Sigmoid colon (tissue), 7 donors: ENCODE results near the gene PRDM10. TPM values are rescaled to one million over a fixed set of nuclear protein-coding genes. Genes with fewer than 3 reads are reported as not detected.
"Not testable (repeated sequence)": the region's sequence is repeated elsewhere in the genome, so short reads cannot be mapped to it uniquely, and the experiment has no call there.

Experiments used
- DNase-seq: peaks from one replicate; pipeline ENCODE4 v3.0.0-alpha.2; 2019
- H3K27ac ChIP-seq, 4 donors: fragments of 200-600 bp; sonication (generic); one replicate each; pipeline ENCODE4 v1.5.1; 2016 to 2019; ENCODE audit warnings: mild to moderate bottlenecking in 1 of 4
- H3K27me3 ChIP-seq, 3 donors: fragments of 200-600 bp; sonication (generic); one replicate each; pipeline ENCODE4 v1.5.1; 2019; ENCODE audit warnings: mild to moderate bottlenecking in 1 of 3
- H3K36me3 ChIP-seq, 4 donors: fragments of 200-600 bp; sonication (generic); one replicate each; pipeline ENCODE4 v1.5.1; 2016 to 2019
- H3K4me1 ChIP-seq, 4 donors: fragments of 200-600 bp; sonication (generic); one replicate each; pipeline ENCODE4 v1.5.1; 2017 to 2019
- H3K4me3 ChIP-seq, 4 donors: fragments of 200-600 bp; sonication (generic); one replicate each; pipeline ENCODE4 v1.5.1; 2017 to 2019; ENCODE audit warnings: mild to moderate bottlenecking in 2 of 4, moderate library complexity in 1 of 4
- H3K9me3 ChIP-seq, 4 donors: fragments of 200-600 bp in 3 of 4; sonication (generic) in 3 of 4; one replicate each; pipeline versions ENCODE4 v1.5.1 to v1.6.1; 2013 to 2019
- EP300 ChIP-seq, 4 donors: sonication (generic); formaldehyde crosslinking; IDR thresholded peaks; one replicate each; pipeline ENCODE4 v1.6.1; 2017; ENCODE audit warnings: antibody characterized with exemption in 4 of 4
- POLR2A ChIP-seq, 2 donors: fragments of 450-650 bp; IDR thresholded peaks; one replicate each; pipeline ENCODE4 v1.6.1; 2016; ENCODE audit warnings: antibody characterized with exemption in 2 of 2, mild to moderate bottlenecking in 2 of 2, moderate library complexity in 2 of 2
- POLR2AphosphoS5 ChIP-seq, 4 donors: sonication (generic); formaldehyde crosslinking; IDR thresholded peaks; one replicate each; pipeline ENCODE4 v1.6.1; 2017; ENCODE audit warnings: antibody characterized with exemption in 4 of 4
- WGBS, 2 donors: extraction: QIAGEN DNeasy Blood & Tissue Kit; methylation state at CpG; one replicate each; pipeline ENCODE4 v1.1.7; 2013; 5-methylcytosine and 5-hydroxymethylcytosine counted together
- intact Hi-C: fragments of 100-400 bp; cut with DNase I; formaldehyde crosslinking; loops from one replicate; pipeline ENCODE4 v1.15.1; 2023
- polyA plus RNA-seq, 3 donors: library from polyadenylated mRNA; stranded (reverse); fragments of 200-250 nt; gene quantifications; one replicate each; pipeline ENCODE4 v1.2.3, GENCODE V29; 2013
- total RNA-seq, 4 donors: library from RNA; depleted of rRNA; stranded (reverse); fragments of >200 nt; gene quantifications; one replicate each; pipeline ENCODE4 v1.1.0, GENCODE V29; 2016
- TF ChIP-seq, protein P1 (sequence below), 4 experiments: fragments of 450-650 bp in 3 of 4; fragments of 200-600 bp in 1 of 4; IDR thresholded peaks; one replicate each; pipeline ENCODE4 v1.5.1; 2016 to 2019; ENCODE audit warnings: antibody characterized with exemption in 4 of 4, mild to moderate bottlenecking in 3 of 4, moderate library complexity in 2 of 4
- donor health status: healthy with polysubstance abuse.
- donor health status: Bipolar disorder and iron deficiency.
- donor health status: healthy.

The PRDM10 gene
- total and polyA plus RNA-seq, 7 donors = 1.8 to 11.9 (median 6.3) TPM

GRCh38 chr11:130022799-130023198 is 20.2 kb upstream of the PRDM10 start:
- no peak overlapping the region for H3K27ac ChIP-seq
- TF ChIP-seq EP300 (IDR thresholded peaks at IDR 0.05) = no peak
- no peak for TF ChIP-seq POLR2A (IDR thresholded peaks at IDR 0.05)
- TF ChIP-seq POLR2AphosphoS5 (IDR thresholded peaks at IDR 0.05) = no peak
- TF ChIP-seq, protein P1, sequence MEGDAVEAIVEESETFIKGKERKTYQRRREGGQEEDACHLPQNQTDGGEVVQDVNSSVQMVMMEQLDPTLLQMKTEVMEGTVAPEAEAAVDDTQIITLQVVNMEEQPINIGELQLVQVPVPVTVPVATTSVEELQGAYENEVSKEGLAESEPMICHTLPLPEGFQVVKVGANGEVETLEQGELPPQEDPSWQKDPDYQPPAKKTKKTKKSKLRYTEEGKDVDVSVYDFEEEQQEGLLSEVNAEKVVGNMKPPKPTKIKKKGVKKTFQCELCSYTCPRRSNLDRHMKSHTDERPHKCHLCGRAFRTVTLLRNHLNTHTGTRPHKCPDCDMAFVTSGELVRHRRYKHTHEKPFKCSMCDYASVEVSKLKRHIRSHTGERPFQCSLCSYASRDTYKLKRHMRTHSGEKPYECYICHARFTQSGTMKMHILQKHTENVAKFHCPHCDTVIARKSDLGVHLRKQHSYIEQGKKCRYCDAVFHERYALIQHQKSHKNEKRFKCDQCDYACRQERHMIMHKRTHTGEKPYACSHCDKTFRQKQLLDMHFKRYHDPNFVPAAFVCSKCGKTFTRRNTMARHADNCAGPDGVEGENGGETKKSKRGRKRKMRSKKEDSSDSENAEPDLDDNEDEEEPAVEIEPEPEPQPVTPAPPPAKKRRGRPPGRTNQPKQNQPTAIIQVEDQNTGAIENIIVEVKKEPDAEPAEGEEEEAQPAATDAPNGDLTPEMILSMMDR (IDR thresholded peaks at IDR 0.05) = no peak
- no peaks in the 10 kb centered on the region for H3K4me1 ChIP-seq
- H3K9me3 ChIP-seq = no peaks in the 10 kb centered on the region
- WGBS, 2 donors = 94 to 99% methylated on average over 2 of the region's 2 CpGs
- no peak for DNase-seq
- intact Hi-C loops = no loop called here
- no peaks in the 10 kb centered on the region for H3K27me3 ChIP-seq
- no peaks in the 10 kb centered on the region for H3K36me3 ChIP-seq
- H3K4me3 ChIP-seq = no peak overlapping the region

- WGBS, 2 donors = 97 to 98% methylated on average over 38 of the region's 38 CpGs
- H3K27ac ChIP-seq, DNase-seq: not testable (repeated sequence)
These were observed 19.0 kb upstream of the PRDM10 start for GRCh38 chr11:130021606-130022005.

GRCh38 chr11:130020323-130020722 is 17.7 kb upstream of the PRDM10 start:
- no peaks in the 10 kb centered on the region for H3K9me3 ChIP-seq
- H3K27me3 ChIP-seq = no peaks in the 10 kb centered on the region
- no peak overlapping the region for H3K27ac ChIP-seq
- intact Hi-C loops = no loop called here
- 86 to 90% methylated on average over 4 of the region's 4 CpGs for WGBS, 2 donors
- no peaks in the 10 kb centered on the region for H3K36me3 ChIP-seq
- no peak overlapping the region for H3K4me3 ChIP-seq
- TF ChIP-seq, protein P1 (IDR thresholded peaks at IDR 0.05) = no peak
- TF ChIP-seq POLR2A (IDR thresholded peaks at IDR 0.05) = no peak
- TF ChIP-seq EP300 (IDR thresholded peaks at IDR 0.05) = no peak
- TF ChIP-seq POLR2AphosphoS5 (IDR thresholded peaks at IDR 0.05) = no peak
- no peak for DNase-seq
- H3K4me1 ChIP-seq = no peaks in the 10 kb centered on the region

More at GRCh38 chr11:130021606-130022005, 19.0 kb upstream of the PRDM10 start:
- H3K36me3 ChIP-seq, intact Hi-C loops, H3K9me3 ChIP-seq, H3K4me1 ChIP-seq, H3K4me3 ChIP-seq, H3K27me3 ChIP-seq: not testable (repeated sequence)

GRCh38 chr11:130015846-130016245 is 13.2 kb upstream of the PRDM10 start:
- H3K27me3 ChIP-seq, H3K27ac ChIP-seq, H3K4me1 ChIP-seq, H3K9me3 ChIP-seq, H3K4me3 ChIP-seq, DNase-seq, H3K36me3 ChIP-seq, intact Hi-C loops: not testable (repeated sequence)
- WGBS, 2 donors = 96 to 99% methylated on average over 3 of the region's 3 CpGs

- H3K4me1 ChIP-seq = peaks cover 0 to 8% (median 7%) of the 10 kb centered on the region in 4 donors
- no peak for TF ChIP-seq POLR2A (IDR thresholded peaks at IDR 0.05)
- TF ChIP-seq POLR2AphosphoS5 (IDR thresholded peaks at IDR 0.05) = no peak
- TF ChIP-seq, protein P1 (IDR thresholded peaks at IDR 0.05) = no peak
- no peak for TF ChIP-seq EP300 (IDR thresholded peaks at IDR 0.05)
- DNase-seq = no peak
- no peaks in the 10 kb centered on the region for H3K27me3 ChIP-seq
- no peaks in the 10 kb centered on the region for H3K36me3 ChIP-seq
- H3K4me3 ChIP-seq = no peak overlapping the region
- no peaks in the 10 kb centered on the region for H3K9me3 ChIP-seq
- H3K27ac ChIP-seq = no peak overlapping the region
- intact Hi-C loops = loop anchor here (10.0 kb wide), 3 partner anchors 114 to 886 kb away; partner anchors contain the start of genes NFRKB and ZBTB44
These were observed 5.7 kb upstream of the PRDM10 start for GRCh38 chr11:130008326-130008725.

DNA sequence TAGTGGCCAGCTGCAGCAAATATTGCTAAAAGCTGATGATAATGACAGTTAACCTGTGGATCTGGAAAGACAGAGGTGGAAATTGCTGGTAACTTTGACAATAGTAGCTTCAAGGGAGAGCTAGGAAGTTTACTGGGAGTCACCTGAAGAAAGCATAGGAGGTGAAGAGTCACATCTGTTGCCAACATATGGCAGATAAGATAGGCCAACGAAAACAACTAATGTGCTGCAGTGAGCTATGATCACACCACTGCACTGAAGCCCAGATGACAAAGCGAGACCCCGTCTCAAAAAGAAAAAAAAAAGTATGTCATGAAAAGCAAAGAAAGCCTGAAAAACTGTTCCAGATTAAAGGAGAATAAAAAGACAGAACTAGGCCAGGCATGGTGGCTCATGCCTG is 4.3 kb upstream of the PRDM10 start:
- no peak for DNase-seq
- peaks cover 0 to 8% (median 7%) of the 10 kb centered on the region in 4 donors for H3K4me1 ChIP-seq
- no peaks in the 10 kb centered on the region for H3K27me3 ChIP-seq
- H3K27ac ChIP-seq = no peak overlapping the region
- no peak for TF ChIP-seq POLR2A (IDR thresholded peaks at IDR 0.05)
- no peak for TF ChIP-seq POLR2AphosphoS5 (IDR thresholded peaks at IDR 0.05)
- TF ChIP-seq, protein P1 (IDR thresholded peaks at IDR 0.05) = no peak
- no peak for TF ChIP-seq EP300 (IDR thresholded peaks at IDR 0.05)
- no peaks in the 10 kb centered on the region for H3K36me3 ChIP-seq
- intact Hi-C loops = loop anchor here (10.0 kb wide), 3 partner anchors 112 to 888 kb away; partner anchors contain the start of genes NFRKB and ZBTB44
- no peak overlapping the region for H3K4me3 ChIP-seq
- H3K9me3 ChIP-seq = no peaks in the 10 kb centered on the region
- WGBS, 2 donors = 89 to 95% methylated on average over 3 of the region's 3 CpGs
